B cell (primary cell): ENCODE results near the gene PHF24.

Experiments used
- EZH2 ChIP-seq: IDR thresholded peaks from 2 replicates; pipeline ENCODE4 v1.6.1; 2012; ENCODE audit warnings: borderline replicate concordance, low read depth, mild to moderate bottlenecking, moderate library complexity, low read length; ENCODE audit not compliant: insufficient read depth, poor library complexity, severe bottlenecking
- TF ChIP-seq, protein P1 (sequence below): fragments of 200-600 bp; IDR thresholded peaks from one replicate; pipeline ENCODE4 v1.8.0; 2022; ENCODE audit warnings: antibody characterized with exemption, mild to moderate bottlenecking

DNA sequence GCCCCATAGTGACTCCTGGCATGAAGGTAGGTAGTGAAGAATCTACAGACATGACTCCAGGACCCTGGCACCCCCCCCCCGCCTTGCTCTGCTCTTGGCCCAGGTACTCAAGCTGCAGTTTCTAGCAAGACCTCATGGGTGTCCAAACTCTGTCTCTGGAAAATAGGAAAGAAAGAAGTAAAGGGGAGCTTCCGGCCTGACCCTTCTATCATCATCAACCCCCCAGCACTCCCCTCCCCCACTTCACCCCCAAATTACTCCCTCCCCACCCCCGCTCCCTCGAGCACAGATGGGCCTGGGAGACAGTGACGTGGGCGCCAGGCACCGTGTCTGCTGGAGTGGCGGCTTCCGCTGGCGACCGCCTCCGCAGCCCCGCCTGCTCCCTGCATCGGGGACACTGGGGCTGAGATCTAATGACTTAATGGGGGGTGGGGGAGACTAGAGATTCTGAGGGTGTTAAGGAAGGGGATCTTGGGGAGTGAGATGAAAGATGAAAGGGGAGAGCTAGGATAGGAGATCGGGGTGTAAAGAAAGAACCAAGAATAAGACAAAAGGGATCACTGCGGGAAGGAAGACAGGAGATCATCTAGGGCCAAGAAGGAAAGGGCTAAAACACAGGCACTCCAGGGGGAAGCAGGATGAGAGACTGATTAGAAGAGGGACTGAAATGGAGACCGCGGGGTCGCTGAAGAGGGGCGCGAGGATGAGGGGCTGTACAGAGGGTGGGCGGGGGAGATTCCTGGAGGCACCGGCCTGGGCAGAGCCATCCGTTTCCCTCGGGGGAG lies 30.3 kb downstream of the PHF24 start:
- TF ChIP-seq, protein P1, sequence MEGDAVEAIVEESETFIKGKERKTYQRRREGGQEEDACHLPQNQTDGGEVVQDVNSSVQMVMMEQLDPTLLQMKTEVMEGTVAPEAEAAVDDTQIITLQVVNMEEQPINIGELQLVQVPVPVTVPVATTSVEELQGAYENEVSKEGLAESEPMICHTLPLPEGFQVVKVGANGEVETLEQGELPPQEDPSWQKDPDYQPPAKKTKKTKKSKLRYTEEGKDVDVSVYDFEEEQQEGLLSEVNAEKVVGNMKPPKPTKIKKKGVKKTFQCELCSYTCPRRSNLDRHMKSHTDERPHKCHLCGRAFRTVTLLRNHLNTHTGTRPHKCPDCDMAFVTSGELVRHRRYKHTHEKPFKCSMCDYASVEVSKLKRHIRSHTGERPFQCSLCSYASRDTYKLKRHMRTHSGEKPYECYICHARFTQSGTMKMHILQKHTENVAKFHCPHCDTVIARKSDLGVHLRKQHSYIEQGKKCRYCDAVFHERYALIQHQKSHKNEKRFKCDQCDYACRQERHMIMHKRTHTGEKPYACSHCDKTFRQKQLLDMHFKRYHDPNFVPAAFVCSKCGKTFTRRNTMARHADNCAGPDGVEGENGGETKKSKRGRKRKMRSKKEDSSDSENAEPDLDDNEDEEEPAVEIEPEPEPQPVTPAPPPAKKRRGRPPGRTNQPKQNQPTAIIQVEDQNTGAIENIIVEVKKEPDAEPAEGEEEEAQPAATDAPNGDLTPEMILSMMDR, result no peak
- TF ChIP-seq EZH2, result no peak
